SKM-1 (cell line): Measurements from ENCODE around the gene PKP1.
"Not testable (repeated sequence)": the region's sequence is repeated elsewhere in the genome, so short reads cannot be mapped to it uniquely, and the experiment has no call there.

Experiments used
- DNase-seq: peaks from one replicate; lab custom pipeline; 2025; ENCODE audit not compliant: unreplicated experiment; lab: John Stamatoyannopoulos, UW

Gene PKP1

GRCh38 chr1:201282931-201283829 lies at the start of gene PKP1:
TSS of gene PKP1 (plus strand) at chr1:201283506. CDS start at chr1:201283703, 197 bp downstream.
- DNase-seq = no peak

GRCh38 chr1:201239646-201240045 lies 43.7 kb upstream of the PKP1 start:
- not testable (repeated sequence) for DNase-seq

GRCh38 chr1:201240171-201240570 lies 43.1 kb upstream of the PKP1 start:
- DNase-seq = no peak

GRCh38 chr1:201241736-201242135 lies 41.6 kb upstream of the PKP1 start:
- no peak for DNase-seq

GRCh38 chr1:201245082-201245481 lies 38.2 kb upstream of the PKP1 start:
- no peak for DNase-seq

- DNase-seq = no peak
Observed at GRCh38 chr1:201248721-201249559, 34.4 kb upstream of the PKP1 start.

GRCh38 chr1:201250326-201251011 lies 32.8 kb upstream of the PKP1 start:
- DNase-seq = no peak

GRCh38 chr1:201251411-201251810 lies 31.9 kb upstream of the PKP1 start:
- DNase-seq = no peak

GRCh38 chr1:201251851-201252430 lies 31.4 kb upstream of the PKP1 start:
- DNase-seq = no peak

- DNase-seq = no peak
Observed at GRCh38 chr1:201252944-201253371, 30.3 kb upstream of the PKP1 start.

GRCh38 chr1:201253411-201253810 lies 29.9 kb upstream of the PKP1 start:
- DNase-seq = no peak

GRCh38 chr1:201253906-201254624 lies 29.2 kb upstream of the PKP1 start:
- DNase-seq = no peak

- DNase-seq = peak; percentile 20
Observed at GRCh38 chr1:201254625-201255478, 28.5 kb upstream of the PKP1 start.

GRCh38 chr1:201255479-201256362 lies 27.6 kb upstream of the PKP1 start:
- DNase-seq = no peak

- DNase-seq = not testable (repeated sequence)
Observed at GRCh38 chr1:201258132-201258531, 25.2 kb upstream of the PKP1 start.

- no peak for DNase-seq
Observed at GRCh38 chr1:201258763-201259230, 24.5 kb upstream of the PKP1 start.

- no peak for DNase-seq
Observed at GRCh38 chr1:201259476-201260235, 23.6 kb upstream of the PKP1 start.

- DNase-seq = no peak
Observed at GRCh38 chr1:201260236-201260590, 23.1 kb upstream of the PKP1 start.
